Chondrocyte (in vitro differentiated cells): ENCODE data around the gene PAX7. TPM values are rescaled to one million over a fixed set of nuclear protein-coding genes. Genes with fewer than 3 reads are reported as not detected.

Source experiments
- DNase-seq: peaks from one replicate; pipeline ENCODE4 v3.0.0; 2021; ENCODE audit warnings: mixed read lengths, low spot score
- H3K27ac Mint-ChIP-seq: one replicate; pipeline ENCODE4 v1.8.0; 2021; ENCODE audit warnings: mild to moderate bottlenecking, moderate library complexity, mixed read lengths; ENCODE audit not compliant: unreplicated experiment
- H3K27me3 Mint-ChIP-seq: 2 replicates; pipeline ENCODE4 v1.8.0; 2021; ENCODE audit warnings: low read depth, mixed read lengths
- H3K36me3 Mint-ChIP-seq: 2 replicates; pipeline ENCODE4 v1.8.0; 2021; ENCODE audit warnings: low read depth, mixed read lengths
- H3K4me1 Mint-ChIP-seq: 2 replicates; pipeline ENCODE4 v1.8.0; 2021; ENCODE audit warnings: low read depth, mild to moderate bottlenecking, mixed read lengths
- H3K4me3 Mint-ChIP-seq: one replicate; pipeline ENCODE4 v1.8.0; 2021; ENCODE audit warnings: mild to moderate bottlenecking, moderate library complexity, mixed read lengths; ENCODE audit not compliant: unreplicated experiment
- H3K9me3 Mint-ChIP-seq: 2 replicates; pipeline ENCODE4 v1.8.0; 2021; ENCODE audit warnings: low read depth, mixed read lengths
- total RNA-seq: library from RNA; stranded (reverse); gene quantifications from 3 replicates; pipeline ENCODE4 v1.2.1, GENCODE V29; 2021
- TF ChIP-seq, protein P1 (sequence below): fragments of 200-600 bp; sonication (generic); IDR thresholded peaks from 2 replicates; pipeline ENCODE4 v1.5.0; 2021; ENCODE audit warnings: antibody characterized with exemption, mild to moderate bottlenecking, moderate library complexity

PAX7 gene
- total RNA-seq, 1 donor from 2014 or later, result not detected

- DNase-seq, result no peak
- no peaks in the 10 kb centered on the region for H3K4me1 Mint-ChIP-seq
- H3K27ac Mint-ChIP-seq, result no peak overlapping the region
- H3K4me3 Mint-ChIP-seq, result no peak overlapping the region
- TF ChIP-seq, protein P1, sequence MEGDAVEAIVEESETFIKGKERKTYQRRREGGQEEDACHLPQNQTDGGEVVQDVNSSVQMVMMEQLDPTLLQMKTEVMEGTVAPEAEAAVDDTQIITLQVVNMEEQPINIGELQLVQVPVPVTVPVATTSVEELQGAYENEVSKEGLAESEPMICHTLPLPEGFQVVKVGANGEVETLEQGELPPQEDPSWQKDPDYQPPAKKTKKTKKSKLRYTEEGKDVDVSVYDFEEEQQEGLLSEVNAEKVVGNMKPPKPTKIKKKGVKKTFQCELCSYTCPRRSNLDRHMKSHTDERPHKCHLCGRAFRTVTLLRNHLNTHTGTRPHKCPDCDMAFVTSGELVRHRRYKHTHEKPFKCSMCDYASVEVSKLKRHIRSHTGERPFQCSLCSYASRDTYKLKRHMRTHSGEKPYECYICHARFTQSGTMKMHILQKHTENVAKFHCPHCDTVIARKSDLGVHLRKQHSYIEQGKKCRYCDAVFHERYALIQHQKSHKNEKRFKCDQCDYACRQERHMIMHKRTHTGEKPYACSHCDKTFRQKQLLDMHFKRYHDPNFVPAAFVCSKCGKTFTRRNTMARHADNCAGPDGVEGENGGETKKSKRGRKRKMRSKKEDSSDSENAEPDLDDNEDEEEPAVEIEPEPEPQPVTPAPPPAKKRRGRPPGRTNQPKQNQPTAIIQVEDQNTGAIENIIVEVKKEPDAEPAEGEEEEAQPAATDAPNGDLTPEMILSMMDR, result no peak
- peaks cover 49% of the 10 kb centered on the region for H3K27me3 Mint-ChIP-seq
- no peaks in the 10 kb centered on the region for H3K36me3 Mint-ChIP-seq
- H3K9me3 Mint-ChIP-seq, result no peaks in the 10 kb centered on the region
These were observed 80.4 kb downstream of the PAX7 start for GRCh38 chr1:18711003-18711402.

GRCh38 chr1:18711536-18712251 lies 81.0 kb downstream of the PAX7 start:
- Mint-ChIP-seq H3K4me1 (no peaks in the 10 kb centered on the region), H3K27me3 (peaks cover 49% of the 10 kb centered on the region), H3K27ac (no peak overlapping the region), H3K9me3 (no peaks in the 10 kb centered on the region), H3K4me3 (no peak overlapping the region), H3K36me3 (no peaks in the 10 kb centered on the region)
- TF ChIP-seq, protein P1, result no peak
- no peak for DNase-seq

DNA sequence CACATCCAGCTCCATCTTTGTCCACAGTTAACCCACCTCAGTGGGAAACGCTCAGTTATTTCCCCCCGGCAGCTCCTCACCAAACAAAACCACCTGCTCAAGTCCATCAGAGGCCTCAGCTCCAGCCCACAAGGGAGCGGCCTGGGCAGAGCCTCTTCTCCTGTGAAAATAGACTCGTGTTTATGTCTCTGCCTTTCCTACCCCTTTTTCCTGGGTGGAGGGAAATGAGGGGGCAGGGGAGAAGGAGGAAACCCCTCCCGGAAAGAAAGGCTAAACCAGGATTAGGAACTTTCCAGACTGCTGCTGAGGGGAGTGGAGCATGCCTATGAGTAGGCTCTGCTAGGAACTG lies 81.6 kb downstream of the PAX7 start:
- no peaks in the 10 kb centered on the region for H3K9me3 Mint-ChIP-seq
- no peaks in the 10 kb centered on the region for H3K36me3 Mint-ChIP-seq
- H3K4me1 Mint-ChIP-seq, result no peaks in the 10 kb centered on the region
- DNase-seq, result no peak
- H3K4me3 Mint-ChIP-seq, result no peak overlapping the region
- TF ChIP-seq, protein P1, result no peak
- no peak overlapping the region for H3K27ac Mint-ChIP-seq
- H3K27me3 Mint-ChIP-seq, result peaks cover 48% of the 10 kb centered on the region

- no peaks in the 10 kb centered on the region for H3K36me3 Mint-ChIP-seq
- H3K9me3 Mint-ChIP-seq, result no peaks in the 10 kb centered on the region
- no peaks in the 10 kb centered on the region for H3K4me1 Mint-ChIP-seq
- DNase-seq, result no peak
- H3K27me3 Mint-ChIP-seq, result peaks cover 58% of the 10 kb centered on the region
- no peak overlapping the region for H3K27ac Mint-ChIP-seq
- TF ChIP-seq, protein P1, result no peak
- no peak overlapping the region for H3K4me3 Mint-ChIP-seq
These were observed 83.9 kb downstream of the PAX7 start for GRCh38 chr1:18714404-18715175.

GRCh38 chr1:18716112-18716784 lies 85.6 kb downstream of the PAX7 start:
- TF ChIP-seq, protein P1, result no peak
- H3K4me3 Mint-ChIP-seq, result no peak overlapping the region

More at GRCh38 chr1:18716112-18716784, 85.6 kb downstream of the PAX7 start:
- Mint-ChIP-seq H3K27ac (no peak overlapping the region), H3K4me1 (no peaks in the 10 kb centered on the region), H3K36me3 (no peaks in the 10 kb centered on the region), H3K27me3 (peaks cover 61% of the 10 kb centered on the region), H3K9me3 (no peaks in the 10 kb centered on the region)
- no peak for DNase-seq
